Endometrium (tissue), 2 donors: Measurements from ENCODE around the gene NUDT1.

Source experiments
- FAIRE-seq: peaks from 2 replicates; lab custom pipeline; 2012; peaks lifted over from hg19 to GRCh38; lab: Jason Lieb, UNC
- donor health status: control.
- donor health status: control.

NUDT1 gene

GRCh38 chr7:2299870-2300512 is 58.0 kb downstream of the NUDT1 start:
- no peak for FAIRE-seq
